HUES6 (cell line): ENCODE results near the gene ZNF181.

ENCODE experiments used
- H3K27ac ChIP-seq: 2 replicates; pipeline ENCODE4 v1.7.0; 2013; ENCODE audit warnings: low read depth, mild to moderate bottlenecking, low read length, inconsistent platforms
- H3K27me3 ChIP-seq: 2 replicates; pipeline ENCODE4 v1.6.1; 2013; ENCODE audit warnings: low read length; ENCODE audit not compliant: control insufficient read depth, insufficient read depth
- H3K36me3 ChIP-seq: 2 replicates; pipeline ENCODE4 v1.6.1; 2013; ENCODE audit warnings: low read length; ENCODE audit not compliant: control insufficient read depth, insufficient read depth
- H3K4me1 ChIP-seq: 2 replicates; pipeline ENCODE4 v1.6.1; 2013; ENCODE audit warnings: low read length; ENCODE audit not compliant: control insufficient read depth, insufficient read depth
- H3K4me3 ChIP-seq: 2 replicates; pipeline ENCODE4 v1.5.1; 2013; ENCODE audit warnings: low read depth, low read length
- H3K9ac ChIP-seq: one replicate; pipeline ENCODE4 v1.6.1; 2013; ENCODE audit warnings: mild to moderate bottlenecking, low read length
- H3K9me3 ChIP-seq: 2 replicates; pipeline ENCODE4 v1.6.1; 2013; ENCODE audit warnings: low read depth, low read length; ENCODE audit not compliant: control insufficient read depth, insufficient read depth

Gene ZNF181

GRCh38 chr19:34757441-34757840 is 23.4 kb downstream of the ZNF181 start:
- no peak overlapping the region for H3K9ac ChIP-seq
- H3K36me3 ChIP-seq, result peaks cover 3% of the 10 kb centered on the region; the same call in 1 of the 2 replicates
- H3K9me3 ChIP-seq, result peaks cover 88% of the 10 kb centered on the region
- no peak overlapping the region for H3K27ac ChIP-seq
- H3K27me3 ChIP-seq, result no peaks in the 10 kb centered on the region
- H3K4me3 ChIP-seq, result no peak overlapping the region
- H3K4me1 ChIP-seq, result no peaks in the 10 kb centered on the region

- Histone ChIP-seq H3K9me3 (peaks cover 93% of the 10 kb centered on the region), H3K36me3 (peaks cover 8% of the 10 kb centered on the region)
Measured at GRCh38 chr19:34759218-34759917, 25.3 kb downstream of the ZNF181 start.

GRCh38 chr19:34766386-34766785 is 32.3 kb downstream of the ZNF181 start:
- H3K4me1 ChIP-seq, result no peaks in the 10 kb centered on the region
- no peak overlapping the region for H3K9ac ChIP-seq
- peaks cover 32% of the 10 kb centered on the region for H3K36me3 ChIP-seq
- H3K27me3 ChIP-seq, result no peaks in the 10 kb centered on the region
- no peak overlapping the region for H3K27ac ChIP-seq
- peaks cover 35% of the 10 kb centered on the region for H3K9me3 ChIP-seq
- H3K4me3 ChIP-seq, result no peak overlapping the region

More at GRCh38 chr19:34759218-34759917, 25.3 kb downstream of the ZNF181 start:
- no peak overlapping the region for H3K4me3 ChIP-seq
- H3K27me3 ChIP-seq, result no peaks in the 10 kb centered on the region
- no peaks in the 10 kb centered on the region for H3K4me1 ChIP-seq
- no peak overlapping the region for H3K9ac ChIP-seq
- H3K27ac ChIP-seq, result no peak overlapping the region

GRCh38 chr19:34767951-34768350 is 33.9 kb downstream of the ZNF181 start:
- Histone ChIP-seq H3K27me3 (no peaks in the 10 kb centered on the region), H3K36me3 (peaks cover 32% of the 10 kb centered on the region), H3K9ac (no peak overlapping the region), H3K4me3 (no peak overlapping the region), H3K27ac (no peak overlapping the region), H3K4me1 (no peaks in the 10 kb centered on the region), H3K9me3 (peaks cover 22% of the 10 kb centered on the region)

- H3K27ac ChIP-seq, result no peak within 1 kb of the TSS
- no peaks in the 10 kb centered on the region for H3K27me3 ChIP-seq
- H3K4me3 ChIP-seq, result peak within 1 kb of the TSS; percentile 74
- no peaks in the 10 kb centered on the region for H3K36me3 ChIP-seq
- H3K9ac ChIP-seq, result peak within 1 kb of the TSS; percentile 54
- no peaks in the 10 kb centered on the region for H3K9me3 ChIP-seq
- H3K4me1 ChIP-seq, result no peaks in the 10 kb centered on the region
Measured at GRCh38 chr19:34772697-34773554, 38.9 kb downstream of the ZNF181 start, which contains the start of gene ZNF599. Gene ZNF599 (minus strand): TSS chr19:34773215. CDS start chr19:34772841, 374 bp downstream.

GRCh38 chr19:34773555-34773864 is 39.5 kb downstream of the ZNF181 start:
- H3K9ac ChIP-seq, result no peak overlapping the region

DNA sequence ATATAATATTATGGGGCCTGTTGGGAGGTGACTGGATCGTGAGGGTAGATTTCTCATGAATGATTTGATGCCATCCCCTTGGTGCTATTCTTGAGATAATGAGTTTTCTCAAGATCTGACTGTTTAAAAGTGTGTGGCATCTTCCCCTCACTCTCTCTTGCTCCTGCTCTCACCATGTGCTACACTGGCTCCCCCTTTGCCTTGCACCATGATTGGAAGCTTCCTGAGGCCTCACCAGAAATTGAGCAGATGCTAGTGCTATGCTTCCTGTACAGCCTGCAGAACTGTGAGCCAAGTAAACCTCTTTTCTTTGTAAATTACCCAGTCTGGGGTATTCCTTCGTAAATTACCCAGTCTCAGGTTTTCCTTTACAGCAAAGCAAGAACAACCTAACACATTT is 40.8 kb downstream of the ZNF181 start:
- no peak overlapping the region for H3K27ac ChIP-seq
- no peak overlapping the region for H3K4me3 ChIP-seq
- no peaks in the 10 kb centered on the region for H3K36me3 ChIP-seq
- H3K27me3 ChIP-seq, result no peaks in the 10 kb centered on the region
- H3K9ac ChIP-seq, result no peak overlapping the region
- no peaks in the 10 kb centered on the region for H3K4me1 ChIP-seq
- H3K9me3 ChIP-seq, result no peaks in the 10 kb centered on the region

More at GRCh38 chr19:34773555-34773864, 39.5 kb downstream of the ZNF181 start:
- Histone ChIP-seq H3K4me3 (peak overlapping the region; percentile 74), H3K36me3 (no peaks in the 10 kb centered on the region), H3K27me3 (no peaks in the 10 kb centered on the region), H3K27ac (no peak overlapping the region), H3K9me3 (no peaks in the 10 kb centered on the region), H3K4me1 (no peaks in the 10 kb centered on the region)

GRCh38 chr19:34778342-34778741 is 44.3 kb downstream of the ZNF181 start:
- Histone ChIP-seq H3K4me3 (no peak overlapping the region), H3K36me3 (no peaks in the 10 kb centered on the region), H3K9me3 (no peaks in the 10 kb centered on the region; the same call in 1 of the 2 replicates), H3K4me1 (no peaks in the 10 kb centered on the region), H3K9ac (no peak overlapping the region), H3K27me3 (no peaks in the 10 kb centered on the region; the same call in 1 of the 2 replicates), H3K27ac (no peak overlapping the region)

DNA sequence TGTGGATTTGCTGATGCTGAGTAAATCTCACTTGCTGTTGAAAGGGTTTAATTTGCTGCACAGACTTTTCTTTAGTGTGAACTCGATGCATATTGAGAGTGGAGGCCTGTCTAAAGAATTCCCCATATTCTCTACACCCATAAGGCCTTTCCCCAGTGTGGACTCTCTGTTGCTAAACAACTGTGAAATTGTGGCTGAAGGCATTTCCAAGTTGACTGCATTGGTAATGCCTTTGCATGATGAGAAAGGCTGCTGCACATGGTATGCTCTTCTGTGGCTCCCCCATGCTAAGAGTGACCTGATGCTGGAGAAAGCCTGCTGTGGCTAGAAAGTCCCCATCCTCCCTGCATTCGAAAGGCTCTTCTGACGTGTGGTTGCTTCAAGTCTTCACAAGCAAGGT is 45.6 kb downstream of the ZNF181 start:
- Histone ChIP-seq H3K36me3 (no peaks in the 10 kb centered on the region), H3K4me3 (no peak overlapping the region), H3K27ac (no peak overlapping the region), H3K27me3 (no peaks in the 10 kb centered on the region; the same call in 1 of the 2 replicates), H3K4me1 (no peaks in the 10 kb centered on the region), H3K9ac (no peak overlapping the region), H3K9me3 (no peaks in the 10 kb centered on the region; the same call in 1 of the 2 replicates)

- Histone ChIP-seq H3K27ac (no peak overlapping the region), H3K27me3 (no peaks in the 10 kb centered on the region; the same call in none of the 2 replicates), H3K9ac (no peak overlapping the region), H3K4me1 (no peaks in the 10 kb centered on the region), H3K36me3 (no peaks in the 10 kb centered on the region), H3K9me3 (peaks cover 6% of the 10 kb centered on the region; the same call in 1 of the 2 replicates), H3K4me3 (no peak overlapping the region)
Measured at GRCh38 chr19:34786236-34786635, 52.2 kb downstream of the ZNF181 start.
